Breast epithelium (tissue), 3 donors: ENCODE results near the gene CLDN34.

Source experiments
- POLR2A ChIP-seq: fragments of 450-650 bp; IDR thresholded peaks from one replicate; pipeline ENCODE4 v1.6.1; 2016; ENCODE audit warnings: antibody characterized with exemption, mild to moderate bottlenecking, moderate library complexity
- POLR2AphosphoS5 ChIP-seq, 3 donors: sonication (generic); formaldehyde crosslinking; IDR thresholded peaks; one replicate each; pipeline ENCODE4 v1.6.1; 2017; ENCODE audit warnings: antibody characterized with exemption in 3 of 3
- TF ChIP-seq, protein P1 (sequence below), 3 donors: fragments of 450-650 bp; IDR thresholded peaks; one replicate each; pipeline ENCODE4 v1.5.1; 2016 to 2017; ENCODE audit warnings: antibody characterized with exemption in 3 of 3, mild to moderate bottlenecking in 3 of 3, moderate library complexity in 3 of 3

GRCh38 chrX:9923357-9923756 is 43.8 kb upstream of the CLDN34 start:
- TF ChIP-seq POLR2AphosphoS5 (IDR thresholded peaks at IDR 0.05) = no peak
- TF ChIP-seq, protein P1, sequence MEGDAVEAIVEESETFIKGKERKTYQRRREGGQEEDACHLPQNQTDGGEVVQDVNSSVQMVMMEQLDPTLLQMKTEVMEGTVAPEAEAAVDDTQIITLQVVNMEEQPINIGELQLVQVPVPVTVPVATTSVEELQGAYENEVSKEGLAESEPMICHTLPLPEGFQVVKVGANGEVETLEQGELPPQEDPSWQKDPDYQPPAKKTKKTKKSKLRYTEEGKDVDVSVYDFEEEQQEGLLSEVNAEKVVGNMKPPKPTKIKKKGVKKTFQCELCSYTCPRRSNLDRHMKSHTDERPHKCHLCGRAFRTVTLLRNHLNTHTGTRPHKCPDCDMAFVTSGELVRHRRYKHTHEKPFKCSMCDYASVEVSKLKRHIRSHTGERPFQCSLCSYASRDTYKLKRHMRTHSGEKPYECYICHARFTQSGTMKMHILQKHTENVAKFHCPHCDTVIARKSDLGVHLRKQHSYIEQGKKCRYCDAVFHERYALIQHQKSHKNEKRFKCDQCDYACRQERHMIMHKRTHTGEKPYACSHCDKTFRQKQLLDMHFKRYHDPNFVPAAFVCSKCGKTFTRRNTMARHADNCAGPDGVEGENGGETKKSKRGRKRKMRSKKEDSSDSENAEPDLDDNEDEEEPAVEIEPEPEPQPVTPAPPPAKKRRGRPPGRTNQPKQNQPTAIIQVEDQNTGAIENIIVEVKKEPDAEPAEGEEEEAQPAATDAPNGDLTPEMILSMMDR (IDR thresholded peaks at IDR 0.05) = no peak
- TF ChIP-seq POLR2A = no peak
